Skin of body (tissue), 2 donors: ENCODE data around the gene CD38. TPM values are rescaled to one million over a fixed set of nuclear protein-coding genes. Genes with fewer than 3 reads are reported as not detected.
"Not testable (repeated sequence)": the region's sequence is repeated elsewhere in the genome, so short reads cannot be mapped to it uniquely, and the experiment has no call there.

ENCODE experiments used
- DNase-seq: peaks from one replicate; lab custom pipeline; 2025; lab: John Stamatoyannopoulos, UW
- total RNA-seq: library from RNA; depleted of rRNA; stranded (reverse); fragments of >200 nt; gene quantifications from one replicate; pipeline ENCODE4 v1.2.3, GENCODE V29; 2014

CD38 gene
- total RNA-seq, 1 donor from 2014 or later: 0.39 TPM

DNA sequence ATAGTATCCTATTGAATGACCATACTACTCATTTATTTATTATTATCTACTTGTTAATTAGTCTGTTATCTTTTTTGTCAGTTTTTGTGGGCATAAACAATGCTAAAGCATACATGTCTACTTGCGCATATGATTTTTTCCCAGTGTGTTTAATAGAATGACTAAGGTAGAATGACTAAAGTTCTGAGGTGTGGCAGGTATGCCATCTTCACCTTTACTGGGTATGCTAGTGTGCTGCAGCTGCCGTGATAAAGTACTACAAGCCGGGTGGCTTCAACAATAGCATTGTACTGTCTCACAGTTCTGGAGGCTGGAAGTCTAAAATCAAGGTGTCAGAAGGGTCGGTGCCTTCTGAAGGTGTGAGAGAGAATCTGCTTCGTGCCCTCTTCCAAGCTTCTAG lies 19.2 kb downstream of the CD38 start:
- no peak for DNase-seq

DNA sequence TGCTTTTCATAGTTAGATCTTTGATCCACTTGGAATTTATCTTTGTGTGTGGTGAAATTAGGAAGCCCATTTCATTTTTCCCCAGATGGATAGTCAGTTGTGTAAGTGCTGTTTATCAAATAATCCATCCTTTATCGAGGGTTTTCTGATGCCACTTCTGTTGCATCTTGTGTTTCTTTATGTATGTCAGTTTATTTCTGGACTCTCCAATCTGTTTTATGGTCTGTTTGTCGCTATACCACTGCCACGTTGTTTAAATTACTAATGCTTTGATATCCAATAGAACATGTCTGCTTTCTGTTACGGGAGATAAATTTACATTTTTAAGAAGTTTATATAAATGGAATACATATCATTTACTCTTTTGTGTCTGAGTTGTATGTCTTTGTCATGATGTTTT lies 21.0 kb downstream of the CD38 start:
- no peak for DNase-seq

DNA sequence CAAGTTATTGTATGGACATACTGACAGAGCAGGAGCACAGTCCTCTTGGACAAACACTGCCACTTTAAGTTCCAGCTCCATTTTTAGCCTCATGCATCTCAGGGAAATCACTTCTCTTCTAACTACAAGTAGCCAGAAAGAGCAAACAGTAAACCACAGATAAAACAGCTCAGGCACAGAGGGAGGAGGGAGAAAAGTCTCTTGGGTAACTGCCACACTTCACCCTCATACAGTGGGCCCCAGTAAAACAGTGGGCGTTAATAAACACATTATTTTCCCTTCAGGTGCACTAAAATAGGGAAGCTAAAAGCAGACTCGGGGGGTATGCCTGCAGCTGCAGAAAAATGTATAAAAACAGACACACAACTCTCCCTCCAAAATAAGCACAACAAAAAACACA lies 21.6 kb downstream of the CD38 start:
- DNase-seq: no peak

DNA sequence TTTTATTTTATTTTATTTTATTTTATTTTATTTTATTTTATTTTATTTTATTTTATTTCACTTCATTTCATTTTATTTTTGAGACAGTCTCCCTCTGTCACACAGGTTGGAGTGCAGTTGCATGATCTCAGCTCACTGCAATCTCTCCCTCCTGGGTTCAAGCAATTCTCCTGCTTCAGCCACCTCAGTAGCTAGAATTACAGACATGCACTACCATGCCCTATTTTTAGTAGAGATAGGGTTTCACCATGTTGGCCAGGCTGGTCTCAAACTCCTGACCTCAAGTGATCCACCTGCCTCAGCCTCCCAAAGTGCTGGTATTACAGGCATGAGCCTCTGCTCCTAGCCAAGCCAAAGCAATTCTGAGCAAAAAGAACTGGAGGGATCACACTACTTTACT lies 24.4 kb downstream of the CD38 start:
- DNase-seq: not testable (repeated sequence)

DNA sequence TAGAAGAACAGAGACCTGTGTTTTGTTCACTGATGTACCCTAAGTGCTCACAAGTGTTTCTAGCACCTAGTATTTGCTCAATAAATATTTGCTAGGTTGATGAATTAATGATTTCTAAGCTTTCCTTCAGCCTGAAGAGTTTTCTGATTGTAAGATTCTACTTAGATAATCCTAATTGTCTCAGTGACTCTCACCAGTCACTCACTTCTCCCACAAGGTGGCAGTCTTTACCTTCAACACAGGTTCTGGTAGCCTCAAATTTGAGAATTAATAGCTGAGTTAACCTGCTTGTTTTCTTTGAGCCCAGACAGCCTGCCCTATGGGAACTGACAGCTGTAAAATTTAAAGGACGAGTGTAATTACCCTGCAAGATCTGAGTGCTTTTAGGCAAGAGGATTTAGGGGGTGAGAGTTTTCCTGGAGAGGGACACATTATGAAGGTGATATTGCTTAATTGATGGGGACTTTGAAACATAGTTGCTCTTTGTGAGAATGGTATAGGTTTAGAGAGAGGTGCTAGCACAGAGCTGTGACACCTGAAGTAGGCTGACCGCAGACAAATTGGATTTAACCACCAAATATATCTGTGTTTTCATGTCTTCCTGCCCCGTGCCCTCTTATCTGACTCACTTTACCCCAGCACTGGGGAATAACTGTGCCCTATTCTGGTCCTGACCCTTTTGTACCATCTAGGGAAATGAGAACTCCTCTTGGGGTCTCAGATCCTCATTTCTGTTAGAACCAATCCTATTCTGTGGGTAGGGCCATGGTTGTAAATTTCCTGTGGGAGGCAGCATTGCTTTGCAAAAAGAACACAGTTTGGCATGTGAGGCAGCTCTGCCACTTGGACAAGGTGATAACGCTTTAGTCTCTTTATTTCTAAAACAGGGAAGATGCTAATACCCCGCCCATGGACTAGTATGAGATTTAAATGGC lies 27.7 kb downstream of the CD38 start:
- no peak for DNase-seq

DNA sequence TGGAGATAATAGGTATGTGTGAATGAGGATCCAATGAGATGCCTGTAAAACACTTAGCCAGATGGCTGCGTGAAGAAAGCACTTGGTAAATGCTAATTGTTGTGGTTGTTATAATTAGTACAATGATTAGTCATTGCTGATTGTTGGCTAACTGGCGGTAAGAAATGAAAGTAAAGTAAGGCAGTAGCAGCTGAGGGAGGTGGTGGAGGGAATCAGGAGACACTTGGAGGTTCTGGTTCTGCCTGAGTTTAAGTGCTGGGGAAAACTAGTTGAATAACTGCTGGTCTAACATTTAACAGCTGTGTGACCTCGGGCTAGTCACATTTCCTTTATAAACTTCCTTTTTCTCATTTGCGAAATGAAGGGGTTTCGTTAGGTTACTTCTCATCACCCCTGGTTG lies 30.9 kb downstream of the CD38 start:
- no peak for DNase-seq

DNA sequence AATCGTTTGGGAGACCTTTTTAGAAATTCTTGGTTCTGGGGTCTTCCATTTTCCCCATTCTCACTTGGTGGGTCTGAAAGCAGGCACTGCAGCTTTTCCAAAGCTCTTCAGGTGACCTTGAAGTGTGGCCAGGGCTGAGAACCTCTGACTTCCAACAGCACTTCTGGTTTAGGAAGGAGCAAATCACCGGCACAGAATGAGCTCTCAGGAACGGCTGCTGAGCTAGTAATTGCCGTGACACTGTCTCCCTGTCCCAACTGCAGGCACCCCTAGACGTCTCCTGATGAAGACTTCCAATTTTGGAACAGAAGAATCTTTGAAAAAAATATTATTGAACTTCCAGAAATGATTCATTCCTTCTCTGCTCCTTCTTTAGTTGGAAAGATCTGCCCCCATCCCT lies 31.3 kb downstream of the CD38 start:
- no peak for DNase-seq

GRCh38 chr4:15811703-15812337 lies 33.7 kb downstream of the CD38 start:
- DNase-seq: no peak

GRCh38 chr4:15832523-15833451 lies 54.7 kb downstream of the CD38 start:
- DNase-seq: no peak

GRCh38 chr4:15833801-15834200 lies 55.7 kb downstream of the CD38 start:
- no peak for DNase-seq

- no peak for DNase-seq
Observed at GRCh38 chr4:15836362-15836761, 58.2 kb downstream of the CD38 start.

DNA sequence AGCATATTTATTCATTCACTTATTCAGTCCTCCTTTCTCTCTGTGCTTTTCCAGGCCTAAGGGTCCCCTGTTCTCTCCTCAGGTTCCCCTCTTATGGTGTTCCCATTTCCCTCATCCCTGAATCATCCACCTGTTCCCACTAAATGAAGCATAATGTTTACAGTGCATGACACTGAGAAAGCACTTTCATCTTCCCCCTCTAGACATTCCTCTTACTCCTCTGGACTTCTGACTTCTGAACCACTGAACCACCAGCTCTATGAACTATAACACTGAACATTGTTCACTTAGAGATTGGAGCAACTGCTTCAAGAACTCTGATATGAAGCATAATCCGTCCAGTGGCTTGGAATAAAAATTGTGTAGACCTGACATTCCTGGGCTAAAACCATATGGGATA lies 59.5 kb downstream of the CD38 start:
- DNase-seq: no peak

GRCh38 chr4:15841194-15841730 lies 63.1 kb downstream of the CD38 start:
- DNase-seq: not testable (repeated sequence)

DNA sequence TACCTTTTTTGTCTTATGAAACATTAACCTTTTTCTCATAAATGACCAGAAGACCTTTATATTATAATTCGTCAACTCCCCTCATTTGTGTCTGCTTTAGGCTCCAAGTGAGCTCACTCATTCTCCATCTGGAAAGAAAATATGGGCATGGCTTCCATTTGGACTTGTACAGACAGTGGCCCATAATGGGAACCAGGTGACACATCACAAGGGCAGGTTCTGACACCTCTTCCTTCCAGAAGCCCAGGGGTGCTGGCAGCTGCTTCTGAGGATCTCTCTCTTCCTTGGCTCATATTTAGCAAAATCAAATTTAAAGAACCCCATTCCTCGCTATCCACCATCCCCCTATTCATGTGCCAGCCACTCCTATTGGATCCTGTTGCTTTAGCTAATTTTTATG lies 69.6 kb downstream of the CD38 start:
- no peak for DNase-seq

- no peak for DNase-seq
Observed at GRCh38 chr4:15848191-15848842, 70.2 kb downstream of the CD38 start.

DNA sequence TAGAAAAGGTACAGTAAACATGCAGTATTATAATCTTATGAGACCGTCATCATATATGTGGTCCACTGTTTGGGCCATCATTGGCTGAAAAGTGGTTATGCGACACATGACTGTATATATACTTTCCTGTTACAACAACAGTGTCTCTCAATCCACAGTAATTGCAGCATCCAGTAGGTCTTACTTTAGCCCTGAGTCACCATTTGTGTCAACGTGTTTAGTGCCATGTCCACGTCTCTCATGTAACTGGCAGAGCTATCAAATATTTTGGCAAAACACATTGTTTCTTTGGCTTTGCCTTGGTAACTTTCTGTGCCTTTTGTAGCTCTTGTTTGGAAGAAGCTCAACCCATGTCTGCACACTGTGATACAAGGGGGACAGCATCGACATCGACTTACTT lies 73.8 kb downstream of the CD38 start:
- no peak for DNase-seq

GRCh38 chr4:15852524-15852923 lies 74.4 kb downstream of the CD38 start:
- DNase-seq: no peak

- DNase-seq: no peak
Observed at GRCh38 chr4:15853345-15853744, 75.2 kb downstream of the CD38 start.

DNA sequence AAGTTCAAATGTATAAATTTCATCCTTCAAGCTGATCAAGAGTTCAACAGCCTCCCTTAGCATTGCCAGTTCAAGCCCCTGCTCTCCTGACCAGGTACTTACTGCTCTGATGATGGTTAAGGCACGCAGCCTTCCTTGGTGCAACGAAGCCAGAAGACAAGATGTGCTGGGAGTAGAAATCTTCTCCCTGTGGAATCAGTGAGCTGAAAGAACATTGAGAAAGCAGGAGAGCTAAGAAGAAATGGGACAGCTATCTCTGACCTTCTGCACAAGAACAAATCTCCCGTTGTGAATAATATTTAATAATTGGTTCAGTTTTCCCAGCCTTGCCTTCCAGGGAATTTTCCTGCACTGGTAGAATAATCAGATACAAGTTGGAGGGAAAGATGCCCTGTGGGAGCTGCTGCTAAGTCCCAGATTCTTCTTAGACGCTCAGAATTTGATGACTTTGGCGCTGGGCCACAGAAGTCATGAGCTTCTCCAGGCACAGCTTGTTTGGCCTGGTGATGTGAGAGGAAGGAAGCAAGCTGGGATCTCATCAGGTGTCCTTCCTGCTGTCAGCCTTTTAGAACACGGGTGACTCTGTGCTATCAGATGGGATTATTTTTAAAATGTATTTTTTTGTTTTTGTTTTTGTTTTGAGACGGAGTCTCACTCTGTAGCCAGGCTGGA lies 77.8 kb downstream of the CD38 start:
- no peak for DNase-seq

DNA sequence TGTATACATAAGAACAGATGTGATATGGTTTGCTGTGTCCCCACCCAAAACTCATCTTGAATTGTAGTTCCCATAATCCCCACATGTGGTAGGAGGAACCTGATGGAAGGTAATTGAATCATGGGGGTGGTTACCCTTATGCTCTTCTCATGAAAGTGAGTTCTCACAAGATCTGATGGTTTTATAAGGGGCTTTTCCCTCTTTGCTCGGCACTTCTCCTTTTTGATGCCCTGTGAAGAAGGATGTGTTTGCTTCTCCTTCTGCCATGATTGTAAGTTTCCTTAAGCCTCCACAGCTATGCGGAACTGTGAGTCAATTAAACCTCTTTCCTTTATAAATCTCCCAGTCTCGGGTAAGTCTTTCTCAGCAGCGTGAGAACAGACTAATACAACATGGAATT lies 83.1 kb downstream of the CD38 start:
- DNase-seq: not testable (repeated sequence)
